HAP-1 (cell line): ENCODE results near the gene FBXW5.

Source experiments
- DNase-seq, 2 experiments: peaks; one replicate each; pipeline ENCODE4 v3.0.0-alpha.2; 2016 to 2020; ENCODE audit warnings: low spot score in 2 of 2
- H3K27me3 ChIP-seq: fragments of 250-450 bp; sonication (Bioruptor Pico); 2 replicates; pipeline ENCODE4 v1.5.1; 2020; ENCODE audit warnings: low read depth, mild to moderate bottlenecking, moderate library complexity
- H3K36me3 ChIP-seq: fragments of 250-450 bp; sonication (Bioruptor Pico); replicated peaks from 2 replicates; pipeline ENCODE4 v1.5.1; 2020; ENCODE audit warnings: mild to moderate bottlenecking
- H3K4me1 ChIP-seq: fragments of 250-450 bp; sonication (Bioruptor Pico); 2 replicates; pipeline ENCODE4 v1.5.1; 2020; ENCODE audit warnings: mild to moderate bottlenecking
- H3K4me3 ChIP-seq: fragments of 250-450 bp; sonication (Bioruptor Pico); 2 replicates; pipeline ENCODE4 v1.5.1; 2020; ENCODE audit warnings: mild to moderate bottlenecking, moderate library complexity
- H3K9me3 ChIP-seq: fragments of 250-450 bp; sonication (Bioruptor Pico); 2 replicates; pipeline ENCODE4 v1.5.1; 2020; ENCODE audit warnings: mild to moderate bottlenecking, moderate library complexity
- in situ Hi-C: fragments of 300-500 bp; cut with MboI; formaldehyde crosslinking; loops from 3 replicates; pipeline ENCODE4 v1.14.3; 2020; ENCODE audit warnings: low sequenced_read_pairs, inconsistent platforms, mixed read lengths

FBXW5 gene

DNA sequence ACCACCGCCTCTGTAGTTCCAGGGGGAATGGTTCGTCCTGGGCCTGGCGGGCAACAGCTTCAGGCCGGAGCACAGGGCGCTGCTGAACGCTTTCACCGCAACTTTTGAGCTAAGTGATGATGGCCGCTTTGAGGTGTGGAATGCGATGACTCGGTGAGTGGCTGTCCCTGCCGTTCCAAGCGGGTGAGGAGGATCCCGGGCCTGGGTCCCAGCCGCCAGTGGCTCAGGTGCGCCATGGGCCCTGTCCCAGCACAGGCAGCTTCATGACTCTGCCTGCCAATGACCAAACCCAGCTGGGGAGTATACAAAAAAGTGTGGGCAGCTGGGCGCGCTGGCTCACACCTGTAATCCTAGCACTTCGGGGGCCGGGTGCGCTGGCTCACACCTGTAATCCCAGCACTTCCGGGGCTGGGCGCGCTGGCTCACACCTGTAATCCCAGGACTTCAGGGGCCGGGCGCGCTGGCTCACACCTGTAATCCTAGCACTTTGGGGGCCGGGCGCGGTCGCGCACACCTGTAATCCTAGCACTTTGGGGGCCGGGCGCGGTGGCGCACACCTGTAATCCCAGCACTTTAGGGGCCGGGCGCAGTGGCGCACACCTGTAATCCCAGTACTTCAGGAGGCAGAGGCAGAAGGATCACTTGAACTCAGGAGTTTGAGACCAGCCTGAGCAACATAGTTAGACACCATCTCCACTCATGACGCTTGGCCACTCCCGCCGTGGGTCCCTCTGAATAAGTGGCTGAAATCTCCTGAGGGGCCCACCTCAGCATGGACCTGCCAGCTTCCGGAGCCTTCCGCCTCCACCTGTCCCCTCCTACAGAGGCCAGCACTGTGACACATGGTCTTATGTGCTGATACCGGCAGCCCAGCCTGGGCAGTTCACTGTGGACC is 8.6 kb upstream of the FBXW5 start:
- DNase-seq: no peak
- in situ Hi-C loops: no loop called here
- Histone ChIP-seq H3K4me3 (no peak overlapping the region), H3K4me1 (peaks cover 17% of the 10 kb centered on the region), H3K27me3 (no peaks in the 10 kb centered on the region), H3K36me3 (no peaks in the 10 kb centered on the region), H3K9me3 (no peaks in the 10 kb centered on the region; the same call in 1 of the 2 replicates)

GRCh38 chr9:136952321-136952850 is 7.8 kb upstream of the FBXW5 start:
- Histone ChIP-seq H3K4me3 (no peak overlapping the region), H3K36me3 (no peaks in the 10 kb centered on the region), H3K4me1 (peaks cover 22% of the 10 kb centered on the region), H3K9me3 (no peaks in the 10 kb centered on the region; the same call in 1 of the 2 replicates), H3K27me3 (no peaks in the 10 kb centered on the region)
- in situ Hi-C loops: no loop called here
- no peak for DNase-seq

DNA sequence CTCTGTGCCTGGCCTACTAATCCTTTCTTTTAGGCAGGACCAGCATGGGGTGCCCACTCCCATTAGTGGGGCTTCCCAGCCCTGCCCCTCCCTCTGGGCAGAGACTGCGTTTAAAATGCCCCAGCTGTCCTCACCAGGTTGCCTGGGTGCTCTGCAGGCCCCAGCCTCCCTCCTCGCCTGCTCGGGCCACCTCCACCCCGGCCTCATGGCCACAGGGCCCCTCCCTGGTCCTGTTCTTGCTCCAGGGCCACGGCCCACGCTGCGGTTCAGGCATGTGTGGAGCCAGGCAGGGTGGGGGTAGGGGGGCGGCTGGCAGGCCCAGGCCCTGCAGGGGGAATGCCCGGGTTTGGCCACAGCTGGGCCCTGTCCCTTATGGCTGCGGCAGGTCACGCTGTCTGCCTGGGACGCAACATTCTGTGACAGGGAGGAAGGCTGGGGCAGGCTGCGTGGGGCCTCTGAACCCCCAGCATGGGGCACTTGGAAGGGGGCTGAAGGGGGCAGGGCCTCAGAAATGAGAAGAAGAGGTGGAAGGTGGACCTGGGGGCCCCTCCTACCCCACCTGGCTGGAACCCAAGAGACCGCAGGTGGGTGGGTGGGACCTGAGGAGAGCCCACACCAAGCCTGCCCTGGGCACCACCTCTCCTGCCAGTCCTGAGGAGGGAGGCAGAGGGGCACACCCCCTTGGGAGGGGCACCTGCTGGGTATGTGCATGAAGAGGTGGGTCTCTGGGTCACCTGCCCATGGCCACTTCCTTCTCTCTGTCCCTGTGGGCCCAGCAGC is 7.2 kb upstream of the FBXW5 start, which contains the start of gene LCN12:
Gene LCN12, plus strand, starts transcription at position 733 of the 780 bp plus-strand sequence. CDS start 55 bp downstream, outside the sequence.
- Histone ChIP-seq H3K36me3 (no peaks in the 10 kb centered on the region), H3K9me3 (no peaks in the 10 kb centered on the region; the same call in 1 of the 2 replicates), H3K4me3 (no peak within 1 kb of the TSS), H3K27me3 (no peaks in the 10 kb centered on the region), H3K4me1 (peaks cover 22% of the 10 kb centered on the region)
- no peak for DNase-seq
- in situ Hi-C loops: no loop called here

GRCh38 chr9:136950656-136951276 is 6.2 kb upstream of the FBXW5 start:
- H3K9me3 ChIP-seq: no peaks in the 10 kb centered on the region
- H3K27me3 ChIP-seq: no peaks in the 10 kb centered on the region
- peaks cover 22% of the 10 kb centered on the region for H3K4me1 ChIP-seq
- no peak for DNase-seq
- in situ Hi-C loops: no loop called here
- no peaks in the 10 kb centered on the region for H3K36me3 ChIP-seq
- H3K4me3 ChIP-seq: peak overlapping the region; percentile 54

GRCh38 chr9:136949817-136950655 is 5.5 kb upstream of the FBXW5 start:
- DNase-seq: peak; percentile 89 to 98
- in situ Hi-C loops: no loop called here
- H3K36me3 ChIP-seq: no peaks in the 10 kb centered on the region
- no peaks in the 10 kb centered on the region for H3K9me3 ChIP-seq
- peak overlapping the region; percentile 54 for H3K4me3 ChIP-seq
- H3K27me3 ChIP-seq: no peaks in the 10 kb centered on the region
- peaks cover 22% of the 10 kb centered on the region for H3K4me1 ChIP-seq

GRCh38 chr9:136949239-136949816 is 4.8 kb upstream of the FBXW5 start:
- no peak for DNase-seq
- H3K4me1 ChIP-seq: peaks cover 25% of the 10 kb centered on the region
- no peaks in the 10 kb centered on the region for H3K9me3 ChIP-seq
- peak overlapping the region; percentile 54 for H3K4me3 ChIP-seq
- no peaks in the 10 kb centered on the region for H3K27me3 ChIP-seq
- in situ Hi-C loops: no loop called here
- no peaks in the 10 kb centered on the region for H3K36me3 ChIP-seq

- H3K9me3 ChIP-seq: no peaks in the 10 kb centered on the region
- H3K36me3 ChIP-seq: no peaks in the 10 kb centered on the region; the same call in 1 of the 2 replicates
- H3K4me1 ChIP-seq: peaks cover 25% of the 10 kb centered on the region
- H3K27me3 ChIP-seq: no peaks in the 10 kb centered on the region
- peak; percentile 65 to 78 for DNase-seq
- no peak overlapping the region for H3K4me3 ChIP-seq
- in situ Hi-C loops: no loop called here
Measured at GRCh38 chr9:136947955-136948510, 3.5 kb upstream of the FBXW5 start.

- Histone ChIP-seq H3K36me3 (peaks cover 7% of the 10 kb centered on the region), H3K9me3 (no peaks in the 10 kb centered on the region), H3K4me1 (peaks cover 25% of the 10 kb centered on the region), H3K4me3 (no peak overlapping the region), H3K27me3 (no peaks in the 10 kb centered on the region)
- in situ Hi-C loops: no loop called here
- DNase-seq: no peak
Measured at GRCh38 chr9:136947028-136947891, 2.7 kb upstream of the FBXW5 start.

GRCh38 chr9:136946228-136947027 is 1.9 kb upstream of the FBXW5 start:
- Histone ChIP-seq H3K27me3 (no peaks in the 10 kb centered on the region), H3K9me3 (no peaks in the 10 kb centered on the region), H3K36me3 (peaks cover 15% of the 10 kb centered on the region), H3K4me3 (no peak overlapping the region), H3K4me1 (peaks cover 25% of the 10 kb centered on the region)
- in situ Hi-C loops: no loop called here
- no peak for DNase-seq

- no peak for DNase-seq
- H3K9me3 ChIP-seq: no peaks in the 10 kb centered on the region
- in situ Hi-C loops: no loop called here
- H3K4me1 ChIP-seq: peaks cover 25% of the 10 kb centered on the region
- H3K36me3 ChIP-seq: peaks cover 24% of the 10 kb centered on the region
- no peaks in the 10 kb centered on the region for H3K27me3 ChIP-seq
- no peak overlapping the region for H3K4me3 ChIP-seq
Measured at GRCh38 chr9:136945333-136946227, 1.0 kb upstream of the FBXW5 start.
